NCI-H446 (cell line): Measurements from ENCODE around the gene UNC119B.

Experiments used
- DNase-seq, 2 experiments: peaks; one replicate each; lab custom pipeline; 2025; lab: John Stamatoyannopoulos, UW

Gene UNC119B

GRCh38 chr12:120688527-120689071 lies 21.7 kb upstream of the UNC119B start:
- peak in 1 of 2 experiments; percentile 11 for DNase-seq

DNA sequence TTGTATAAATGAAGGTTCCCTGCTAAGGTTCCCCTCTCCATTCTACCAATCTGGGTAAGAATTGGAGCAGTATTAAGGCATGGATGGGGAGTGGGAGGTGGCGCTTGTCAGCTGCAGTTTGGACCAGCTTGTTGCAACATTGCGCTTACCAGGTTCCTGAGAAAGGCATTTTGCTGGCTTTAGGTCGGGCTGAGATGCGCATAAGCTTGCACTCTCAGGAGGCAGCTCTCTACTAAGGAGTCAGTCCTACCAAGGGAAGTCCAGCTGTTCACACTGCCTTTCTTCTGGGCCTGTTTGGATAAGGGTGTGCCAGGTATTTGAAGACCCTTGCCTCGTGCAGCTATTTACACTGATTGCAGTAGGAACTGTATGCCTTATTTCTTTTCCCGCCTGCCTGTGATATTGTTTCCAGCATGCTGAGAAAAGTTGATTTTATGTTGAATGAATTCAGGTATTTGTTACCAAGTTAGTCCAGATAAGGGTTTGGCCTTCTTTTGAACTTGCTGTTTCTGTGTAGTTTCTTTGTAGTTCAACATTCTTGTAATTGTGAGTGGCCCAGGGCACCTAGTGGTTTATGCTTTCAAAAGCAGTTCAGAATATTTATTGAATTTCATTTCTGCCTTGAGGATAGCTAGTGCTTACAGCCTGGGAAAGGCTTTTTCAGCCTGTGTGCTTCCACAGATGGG lies 20.7 kb upstream of the UNC119B start:
- no peak for DNase-seq

GRCh38 chr12:120690083-120690450 lies 20.2 kb upstream of the UNC119B start:
- DNase-seq, result no peak

GRCh38 chr12:120690978-120691377 lies 19.3 kb upstream of the UNC119B start:
- DNase-seq, result no peak

GRCh38 chr12:120692524-120693033 lies 17.7 kb upstream of the UNC119B start:
- no peak for DNase-seq

DNA sequence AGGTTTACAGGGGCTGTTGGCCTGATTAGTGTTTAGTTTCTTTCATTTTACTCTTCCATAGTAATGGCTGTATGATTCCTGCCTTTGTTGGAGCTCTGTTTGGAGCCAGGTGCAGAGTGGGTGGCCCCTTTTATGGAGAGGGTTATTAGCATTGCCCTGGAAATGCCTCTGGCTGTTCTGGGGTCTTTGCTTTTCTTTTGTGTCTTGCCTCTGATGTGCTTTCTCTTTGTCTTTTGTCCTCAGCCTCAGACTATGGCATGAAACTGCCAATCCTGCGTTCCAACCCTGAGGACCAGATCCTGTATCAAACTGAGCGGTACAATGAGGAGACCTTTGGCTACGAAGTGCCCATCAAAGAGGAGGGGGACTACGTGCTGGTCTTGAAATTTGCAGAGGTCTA lies 16.4 kb upstream of the UNC119B start:
- DNase-seq, result no peak

- DNase-seq, result no peak
Observed at GRCh38 chr12:120696626-120697025, 13.6 kb upstream of the UNC119B start.

GRCh38 chr12:120697344-120697743 lies 12.9 kb upstream of the UNC119B start:
- no peak for DNase-seq

GRCh38 chr12:120698665-120699064 lies 11.6 kb upstream of the UNC119B start:
- no peak for DNase-seq

DNA sequence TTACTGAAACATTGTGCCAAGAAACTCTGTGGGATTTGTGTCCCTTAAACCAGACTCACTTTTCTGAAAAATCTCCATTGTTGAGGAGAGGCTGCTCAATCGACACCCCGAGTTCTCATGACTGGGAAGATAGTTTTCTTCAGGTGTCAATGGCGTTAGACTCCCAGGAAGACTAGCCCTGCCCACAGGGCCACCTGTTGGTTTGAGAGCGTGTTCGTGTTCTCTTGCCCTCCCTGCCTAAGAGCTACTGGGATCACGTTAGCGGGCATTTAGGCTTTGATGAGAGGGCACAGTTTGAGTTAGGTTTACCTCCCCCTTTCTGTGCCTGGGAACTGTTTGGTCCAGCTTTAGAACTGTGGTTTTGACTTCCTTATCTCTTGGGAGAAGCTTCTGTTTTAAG lies 10.7 kb upstream of the UNC119B start:
- DNase-seq, result no peak

DNA sequence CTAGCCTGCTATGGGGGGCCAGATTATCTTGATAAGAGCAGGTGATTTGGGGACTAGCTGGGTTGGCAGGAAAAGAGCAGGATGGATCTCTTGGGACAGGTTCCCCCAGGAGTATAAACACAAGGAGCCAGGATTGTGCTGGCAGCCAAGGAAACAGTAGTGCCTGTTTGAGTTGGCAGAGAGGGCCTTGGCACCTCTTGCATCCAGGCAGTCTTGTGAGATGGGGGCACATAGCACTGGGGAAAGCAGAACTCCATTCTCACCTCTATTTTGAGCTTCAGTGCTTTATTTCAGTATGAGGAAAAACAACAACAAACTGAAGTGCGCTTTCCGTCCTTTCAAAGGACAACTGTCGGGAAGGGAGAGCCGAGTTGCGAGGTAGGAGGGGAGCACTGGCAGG lies 9.4 kb upstream of the UNC119B start:
- DNase-seq, result no peak

DNA sequence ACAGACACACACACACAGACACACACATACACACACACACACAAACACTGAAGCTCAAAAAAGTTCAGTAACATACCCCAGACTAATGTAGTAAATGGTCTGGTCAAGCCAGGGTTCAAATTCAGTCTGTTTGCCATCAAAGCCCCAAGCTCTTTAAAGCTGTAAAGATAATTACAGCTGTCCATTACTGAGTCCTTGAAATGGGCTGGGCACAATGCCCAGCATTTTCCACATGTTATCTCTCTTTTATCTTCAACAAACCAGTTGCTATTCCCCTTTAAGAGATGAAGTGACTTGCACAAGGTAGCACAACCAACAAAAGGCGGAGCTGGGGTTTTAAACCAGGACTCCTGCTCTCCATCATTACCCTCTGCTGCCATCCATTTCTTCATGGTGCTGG lies 7.6 kb upstream of the UNC119B start:
- no peak for DNase-seq

GRCh38 chr12:120703311-120703942 lies 6.8 kb upstream of the UNC119B start:
- DNase-seq, result no peak

DNA sequence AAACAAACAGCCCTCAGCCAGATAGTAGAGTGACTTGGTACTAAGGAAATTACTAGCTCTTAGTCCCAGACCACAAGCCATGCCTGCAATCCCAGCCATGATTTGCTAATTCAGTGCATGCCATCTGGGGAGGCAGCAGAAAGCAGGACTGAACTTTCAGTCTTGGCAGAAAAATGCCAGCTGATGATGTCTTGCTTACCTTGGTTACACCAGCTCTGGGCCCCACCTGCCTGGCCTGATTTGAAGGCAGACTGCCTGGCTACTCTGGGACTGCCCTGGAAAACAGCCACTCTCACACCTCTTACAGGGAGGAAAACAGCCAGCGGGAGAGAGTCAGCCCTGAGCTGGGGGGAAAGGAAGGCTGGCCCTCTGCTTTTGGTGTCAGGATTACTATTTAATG lies 4.6 kb upstream of the UNC119B start:
- no peak for DNase-seq

GRCh38 chr12:120706029-120706428 lies 4.2 kb upstream of the UNC119B start:
- no peak for DNase-seq

DNA sequence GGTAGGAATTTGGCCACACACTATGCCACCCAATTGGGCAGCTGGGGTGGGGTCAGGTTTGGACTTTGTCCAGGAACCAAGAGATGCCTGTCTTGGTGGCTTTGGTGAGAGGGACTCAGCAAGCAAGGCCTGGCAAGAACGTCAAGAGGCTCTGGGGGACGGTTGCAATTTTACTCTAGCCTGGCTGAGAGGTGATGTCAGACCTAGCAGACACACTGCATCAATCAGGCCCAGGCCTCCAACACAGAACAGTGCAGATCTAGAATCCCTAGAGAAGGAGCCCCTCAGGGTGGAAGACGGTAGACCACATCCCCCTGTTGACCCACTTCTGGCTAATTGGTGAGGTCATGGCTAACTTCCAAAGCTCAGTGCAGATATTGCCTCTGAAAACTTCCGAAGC lies 1.6 kb upstream of the UNC119B start:
- DNase-seq, result no peak

DNA sequence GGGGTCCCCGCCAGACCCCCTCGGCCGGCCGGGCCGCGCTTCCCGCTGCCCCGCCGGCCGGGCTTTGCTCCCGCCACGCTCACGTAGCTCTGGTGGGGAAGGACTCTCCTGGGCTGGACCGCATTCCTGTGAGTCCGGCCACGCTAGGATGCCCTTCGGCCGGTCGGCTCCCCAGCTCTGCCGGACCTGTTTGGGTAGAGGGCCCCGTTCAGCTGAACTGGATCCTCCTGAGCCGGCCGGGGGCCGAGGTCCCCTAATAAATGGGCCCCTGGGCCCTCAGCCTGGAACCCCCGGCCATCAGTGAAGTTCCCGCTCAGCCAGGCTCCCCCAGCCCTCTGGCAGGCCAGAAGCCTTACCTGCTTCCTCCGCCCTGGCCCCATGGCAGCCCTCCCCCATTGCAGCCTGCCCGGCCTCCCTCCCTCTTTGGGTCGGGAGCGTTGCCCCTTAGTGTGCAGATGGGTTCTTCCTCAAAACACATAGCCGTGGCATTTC lies 593 bp downstream of the UNC119B start:
- no peak for DNase-seq

- DNase-seq, result no peak
Observed at GRCh38 chr12:120711411-120711810, 1.2 kb downstream of the UNC119B start.

- DNase-seq, result no peak
Observed at GRCh38 chr12:120712610-120713009, 2.4 kb downstream of the UNC119B start.

DNA sequence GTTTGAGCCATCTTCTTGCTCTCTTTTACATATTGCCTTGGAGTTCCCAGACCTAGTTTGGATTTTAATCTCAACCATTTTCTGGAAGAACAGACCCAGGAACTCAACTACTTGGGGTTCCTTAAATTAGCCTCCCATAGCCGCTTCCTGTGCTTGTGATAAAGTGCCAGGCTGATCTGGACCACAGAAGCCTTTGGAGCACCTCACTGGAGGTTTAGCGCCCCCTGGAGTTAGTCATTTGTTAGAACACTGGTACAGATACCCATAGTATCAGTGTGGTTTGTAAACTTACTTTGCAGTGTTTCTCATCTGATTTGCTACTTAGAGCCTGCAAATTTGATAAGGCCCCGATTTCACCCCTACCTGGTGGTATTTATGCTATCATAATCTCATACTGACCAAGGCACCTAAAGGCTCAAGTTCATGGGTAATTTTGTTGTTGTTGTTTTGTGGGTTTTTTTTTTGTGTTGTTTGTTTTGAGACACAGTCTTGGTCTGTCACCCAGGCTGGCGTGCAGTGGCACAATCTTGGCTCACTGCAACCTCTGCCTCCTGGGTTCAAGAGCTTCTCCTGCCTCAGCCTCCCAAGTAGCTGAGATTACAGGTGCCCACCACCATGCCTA lies 3.7 kb downstream of the UNC119B start:
- DNase-seq, result peak; percentile 13 to 81

DNA sequence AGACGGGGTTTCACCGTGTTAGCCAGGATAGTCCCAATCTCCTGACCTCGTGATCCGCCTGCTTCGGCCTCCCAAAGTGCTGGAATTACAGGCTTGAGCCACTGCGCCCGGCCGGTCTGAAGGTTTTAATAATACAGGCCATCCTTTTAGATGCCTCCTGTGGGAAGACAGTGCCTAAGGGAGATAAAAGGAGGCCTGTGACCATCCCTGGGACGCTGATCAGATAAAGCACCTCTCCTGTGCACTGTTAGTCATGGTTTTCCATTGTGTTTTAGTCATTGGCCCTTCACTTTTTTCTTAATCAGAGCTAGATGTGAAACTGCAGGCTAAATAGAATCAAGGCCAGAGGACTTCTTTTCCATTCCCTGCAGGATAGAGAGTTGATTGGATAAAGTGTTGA lies 7.8 kb downstream of the UNC119B start:
- DNase-seq, result no peak

DNA sequence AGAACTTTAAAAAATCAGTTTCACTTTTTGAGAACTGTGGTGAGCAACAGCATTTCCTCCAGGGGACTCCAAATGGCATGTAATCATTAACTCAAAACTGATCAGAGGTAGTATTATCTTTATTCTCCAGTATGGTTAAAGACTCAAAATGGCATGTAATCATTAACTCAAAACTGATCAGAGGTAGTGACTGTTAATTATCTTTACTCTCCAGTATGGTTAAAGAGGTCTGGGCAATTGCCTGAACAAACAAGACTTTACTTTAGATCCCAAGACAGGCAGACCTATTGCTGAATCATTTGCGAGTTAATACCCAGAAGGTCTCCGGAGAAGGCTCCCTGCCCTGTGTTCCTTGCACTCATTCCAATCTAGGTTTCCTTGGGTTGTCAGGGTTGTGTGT lies 8.8 kb downstream of the UNC119B start:
- DNase-seq, result no peak
